Fibroblast of lung (primary cell): Measurements from ENCODE around the gene TCP11L2.

Source experiments
- CTCF ChIP-seq, 2 donors: IDR thresholded peaks in 1 of 2; conservative IDR thresholded peaks in 1 of 2; 1 replicate in 1 of 2; 2 replicates in 1 of 2; pipeline ENCODE4 v1.5.1; 2011 to 2012; ENCODE audit warnings: low read length in 2 of 2, control low read depth in 1 of 2, inconsistent platforms in 1 of 2, low read depth in 1 of 2, mild to moderate bottlenecking in 1 of 2
- EZH2 ChIP-seq: IDR thresholded peaks from 2 replicates; pipeline ENCODE4 v1.5.1; 2012; ENCODE audit warnings: low read length, control low read depth, mild to moderate bottlenecking; ENCODE audit errors: missing control alignments

GRCh38 chr12:106315523-106315922 lies 13.0 kb downstream of the TCP11L2 start:
- TF ChIP-seq CTCF (conservative IDR thresholded peaks at IDR 0.05 in 1 of 2, IDR thresholded peaks at IDR 0.05 in 1 of 2; ENCODE audit: low read depth in 1 of 2, low read length in 2 of 2) (no peak), EZH2 (no peak)
